Lung (tissue), 12 donors: ENCODE results near the gene GLI3. TPM values are rescaled to one million over a fixed set of nuclear protein-coding genes. Genes with fewer than 3 reads are reported as not detected.
A peak's percentile ranks its signal among the peaks of the same experiment; 100 is the strongest.

Source experiments
- ATAC-seq: fragments of 200-7000 bp; cut with Tn5 transposase; one replicate; pipeline ENCODE4 v1.9.1; 2020; ENCODE audit warnings: moderate number of reproducible peaks; ENCODE audit not compliant: insufficient read depth, low FRiP score
- DNase-seq, 3 donors: peaks; one replicate each; pipeline ENCODE4 v3.0.0-alpha.2; 2013 to 2017
- H3K27ac ChIP-seq, 2 donors: one replicate each; pipeline ENCODE4 v1.5.1; 2013; ENCODE audit warnings: mild to moderate bottlenecking in 2 of 2, moderate library complexity in 2 of 2, control low read depth in 1 of 2, inconsistent platforms in 1 of 2, low read depth in 1 of 2, low read length in 1 of 2
- H3K27me3 ChIP-seq, 3 donors: one replicate each; pipeline ENCODE4 v1.5.1; 2013; ENCODE audit warnings: low read length in 2 of 3; ENCODE audit not compliant: control insufficient read depth in 3 of 3, insufficient read depth in 3 of 3
- H3K36me3 ChIP-seq, 4 donors: one replicate each; pipeline ENCODE4 v1.5.1; 2013; ENCODE audit warnings: low read length in 4 of 4, mild to moderate bottlenecking in 1 of 4, moderate library complexity in 1 of 4; ENCODE audit not compliant: control insufficient read depth in 4 of 4, insufficient read depth in 4 of 4
- H3K4me1 ChIP-seq, 5 donors: one replicate each; pipeline ENCODE4 v1.5.1; 2013; ENCODE audit warnings: low read length in 5 of 5, mild to moderate bottlenecking in 2 of 5, moderate library complexity in 1 of 5; ENCODE audit not compliant: control insufficient read depth in 5 of 5, insufficient read depth in 5 of 5
- H3K4me3 ChIP-seq: one replicate; pipeline ENCODE4 v1.5.1; 2013; ENCODE audit warnings: mild to moderate bottlenecking, control low read depth, moderate library complexity
- H3K9ac ChIP-seq, 2 donors: one replicate each; pipeline ENCODE4 v1.5.1; 2013; ENCODE audit warnings: low read length in 2 of 2, control low read depth in 1 of 2; ENCODE audit not compliant: insufficient read depth in 1 of 2
- H3K9me3 ChIP-seq, 4 donors: one replicate each; pipeline ENCODE4 v1.5.1; 2013; ENCODE audit warnings: low read length in 3 of 4, mild to moderate bottlenecking in 1 of 4, moderate library complexity in 1 of 4; ENCODE audit not compliant: control insufficient read depth in 4 of 4, insufficient read depth in 3 of 4
- CTCF ChIP-seq: IDR thresholded peaks from 2 replicates; pipeline ENCODE4 v1.5.1; 2012; ENCODE audit warnings: mild to moderate bottlenecking; ENCODE audit errors: control extremely low read depth, extremely low read depth
- WGBS, 2 donors: extraction: QIAGEN DNeasy Blood & Tissue Kit; methylation state at CpG; one replicate each; pipeline ENCODE4 v1.1.7; 2013; 5-methylcytosine and 5-hydroxymethylcytosine counted together
- polyA plus RNA-seq, 2 donors: library from polyadenylated mRNA; stranded (reverse); fragments of 200-250 nt; gene quantifications; one replicate each; pipeline ENCODE4 v1.2.1, GENCODE V29; 2013
- total RNA-seq, 2 donors: library from RNA; depleted of rRNA in 1 of 2; stranded (reverse); fragments of >200 nt in 1 of 2; gene quantifications; one replicate each; pipeline ENCODE4 v1.2.1, GENCODE V29; 2014 to 2021
- donor health status: control.
- donor health status: control.
- donor health status: Bipolar disorder and iron deficiency.
- donor health status: healthy.
- donor health status: DM: yes; HTN: yes; CAD: no.

GLI3 gene
- total and polyA plus RNA-seq, 4 donors = 2.0 to 23.4 (median 10.3) TPM

- H3K27me3 ChIP-seq = no peaks in the 10 kb centered on the region
- H3K9ac ChIP-seq = no peak overlapping the region
- no peak for TF ChIP-seq CTCF
- WGBS, 2 donors = 88 to 92% methylated on average over 5 of the region's 5 CpGs
- peaks cover 0 to 32% (median 3%) of the 10 kb centered on the region in 5 donors for H3K4me1 ChIP-seq
- no peak overlapping the region for H3K4me3 ChIP-seq
- H3K27ac ChIP-seq = no peak overlapping the region
- H3K36me3 ChIP-seq = no peaks in the 10 kb centered on the region
- no peaks in the 10 kb centered on the region for H3K9me3 ChIP-seq
- DNase-seq = no peak
- ATAC-seq = no peak
Measured at GRCh38 chr7:42164881-42165428, 72.1 kb downstream of the GLI3 start.

DNA sequence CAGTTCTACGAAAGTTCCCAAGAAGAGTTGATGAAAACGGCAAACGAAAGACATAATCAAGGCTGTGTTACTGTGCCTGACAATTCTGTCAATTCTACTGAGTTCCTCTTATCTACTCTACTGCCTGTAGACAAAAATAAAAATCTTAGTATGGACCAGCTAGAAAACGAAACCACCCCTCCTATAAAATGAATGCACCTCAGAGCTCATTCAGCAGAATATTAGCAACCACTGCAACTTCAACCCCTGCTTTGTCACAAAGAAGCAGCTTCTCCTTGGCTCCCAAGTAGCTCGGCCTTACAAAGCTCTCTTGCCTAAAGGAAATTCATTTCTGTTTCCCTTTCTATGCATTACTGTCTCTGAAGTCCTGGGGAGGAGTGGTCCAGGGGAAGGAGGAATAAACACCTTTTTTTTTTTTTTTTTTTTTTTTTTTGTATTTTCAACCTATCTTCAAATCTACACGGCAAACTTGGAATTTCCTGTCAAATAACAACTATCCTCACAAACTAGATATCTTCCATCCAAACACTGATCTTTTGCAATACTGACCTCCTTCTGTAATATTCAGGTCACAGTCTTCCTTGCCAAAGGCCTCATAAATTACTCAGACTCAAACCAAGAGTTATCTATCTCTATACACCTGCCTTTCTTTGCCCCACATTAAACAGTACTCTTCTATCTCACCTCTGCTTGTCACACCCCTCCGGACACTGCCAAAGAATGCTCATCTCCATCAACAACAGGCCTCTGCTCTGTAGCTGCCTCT, 74.3 kb downstream of the GLI3 start:
- no peak for TF ChIP-seq CTCF
- Histone ChIP-seq H3K27me3 (no peaks in the 10 kb centered on the region), H3K9ac (no peak overlapping the region), H3K27ac (no peak overlapping the region), H3K36me3 (no peaks in the 10 kb centered on the region), H3K4me1 (peaks cover 0 to 47% (median 3%) of the 10 kb centered on the region in 5 donors), H3K9me3 (no peaks in the 10 kb centered on the region), H3K4me3 (no peak overlapping the region)
- WGBS, 2 donors = 80 to 90% methylated on average over 7 of the region's 7 CpGs
- DNase-seq = peak in 1 of 3 donors; percentile 29
- no peak for ATAC-seq

DNA sequence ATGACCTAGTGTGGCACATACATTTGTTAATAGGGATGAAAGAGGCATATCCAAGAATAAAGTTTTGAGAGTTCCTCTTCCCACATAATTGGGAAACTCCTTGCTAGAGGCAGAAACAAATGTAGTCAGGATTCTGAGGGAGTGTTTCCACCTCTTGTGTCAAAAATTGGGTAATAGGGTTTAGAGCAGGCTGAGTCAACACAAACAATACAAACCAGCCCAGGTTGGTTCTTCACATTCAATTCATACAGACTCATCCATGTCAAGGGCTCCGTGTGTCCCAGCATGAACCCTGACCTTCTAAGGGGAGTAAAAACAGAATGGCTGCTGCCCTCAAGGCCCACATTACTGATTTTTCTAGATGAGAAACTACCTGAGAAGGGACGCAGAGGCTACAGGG, 75.3 kb downstream of the GLI3 start:
- DNase-seq = no peak

More for the DNA sequence above, 75.3 kb downstream of the GLI3 start:
- WGBS, 2 donors = 85 to 92% methylated on average over 2 of the region's 2 CpGs
- no peaks in the 10 kb centered on the region for H3K9me3 ChIP-seq
- TF ChIP-seq CTCF = no peak
- no peaks in the 10 kb centered on the region for H3K27me3 ChIP-seq
- H3K4me1 ChIP-seq = peaks cover 0 to 45% (median 3%) of the 10 kb centered on the region in 5 donors
- H3K27ac ChIP-seq = no peak overlapping the region
- peak; percentile 63 for ATAC-seq
- H3K36me3 ChIP-seq = no peaks in the 10 kb centered on the region
- H3K9ac ChIP-seq = no peak overlapping the region
- no peak overlapping the region for H3K4me3 ChIP-seq
